HUES6 (cell line): Measurements from ENCODE around the gene GMNN.
"Not testable (repeated sequence)": the region's sequence is repeated elsewhere in the genome, so short reads cannot be mapped to it uniquely, and the experiment has no call there.

Experiments used
- H3K27ac ChIP-seq: 2 replicates; pipeline ENCODE4 v1.7.0; 2013; ENCODE audit warnings: low read depth, mild to moderate bottlenecking, low read length, inconsistent platforms
- H3K27me3 ChIP-seq: 2 replicates; pipeline ENCODE4 v1.6.1; 2013; ENCODE audit warnings: low read length; ENCODE audit not compliant: control insufficient read depth, insufficient read depth
- H3K36me3 ChIP-seq: 2 replicates; pipeline ENCODE4 v1.6.1; 2013; ENCODE audit warnings: low read length; ENCODE audit not compliant: control insufficient read depth, insufficient read depth
- H3K4me1 ChIP-seq: 2 replicates; pipeline ENCODE4 v1.6.1; 2013; ENCODE audit warnings: low read length; ENCODE audit not compliant: control insufficient read depth, insufficient read depth
- H3K4me3 ChIP-seq: 2 replicates; pipeline ENCODE4 v1.5.1; 2013; ENCODE audit warnings: low read depth, low read length
- H3K9ac ChIP-seq: one replicate; pipeline ENCODE4 v1.6.1; 2013; ENCODE audit warnings: mild to moderate bottlenecking, low read length
- H3K9me3 ChIP-seq: 2 replicates; pipeline ENCODE4 v1.6.1; 2013; ENCODE audit warnings: low read depth, low read length; ENCODE audit not compliant: control insufficient read depth, insufficient read depth

The GMNN gene

GRCh38 chr6:24749297-24749696 lies 25.4 kb upstream of the GMNN start:
- H3K27me3 ChIP-seq, result no peaks in the 10 kb centered on the region
- peaks cover 3% of the 10 kb centered on the region; the same call in 1 of the 2 replicates for H3K9me3 ChIP-seq
- H3K4me1 ChIP-seq, result no peaks in the 10 kb centered on the region
- no peak overlapping the region for H3K9ac ChIP-seq
- H3K36me3 ChIP-seq, result no peaks in the 10 kb centered on the region
- no peak overlapping the region for H3K4me3 ChIP-seq
- no peak overlapping the region for H3K27ac ChIP-seq

GRCh38 chr6:24750878-24751277 lies 23.9 kb upstream of the GMNN start:
- H3K27me3 ChIP-seq, H3K36me3 ChIP-seq, H3K27ac ChIP-seq, H3K9me3 ChIP-seq, H3K4me3 ChIP-seq, H3K9ac ChIP-seq, H3K4me1 ChIP-seq: not testable (repeated sequence)

- Histone ChIP-seq H3K27me3 (no peaks in the 10 kb centered on the region), H3K4me3 (no peak overlapping the region)
Observed at GRCh38 chr6:24752503-24752902, 22.2 kb upstream of the GMNN start.

GRCh38 chr6:24752917-24753492 lies 21.7 kb upstream of the GMNN start:
- Histone ChIP-seq H3K9me3 (peaks cover 9% of the 10 kb centered on the region; the same call in 1 of the 2 replicates), H3K4me1 (no peaks in the 10 kb centered on the region), H3K4me3 (no peak overlapping the region), H3K27me3 (no peaks in the 10 kb centered on the region), H3K36me3 (no peaks in the 10 kb centered on the region), H3K9ac (no peak overlapping the region), H3K27ac (no peak overlapping the region)

More at GRCh38 chr6:24752503-24752902, 22.2 kb upstream of the GMNN start:
- Histone ChIP-seq H3K9ac (no peak overlapping the region), H3K4me1 (no peaks in the 10 kb centered on the region), H3K9me3 (peaks cover 9% of the 10 kb centered on the region; the same call in 1 of the 2 replicates), H3K27ac (no peak overlapping the region), H3K36me3 (no peaks in the 10 kb centered on the region)

- Histone ChIP-seq H3K4me1 (no peaks in the 10 kb centered on the region), H3K9me3 (peaks cover 9% of the 10 kb centered on the region; the same call in 1 of the 2 replicates), H3K4me3 (no peak overlapping the region), H3K27ac (no peak overlapping the region), H3K9ac (no peak overlapping the region), H3K36me3 (no peaks in the 10 kb centered on the region), H3K27me3 (no peaks in the 10 kb centered on the region)
Observed at GRCh38 chr6:24753545-24753944, 21.2 kb upstream of the GMNN start.

- not testable (repeated sequence) for H3K9me3 ChIP-seq, H3K27me3 ChIP-seq, H3K36me3 ChIP-seq, H3K4me1 ChIP-seq, H3K27ac ChIP-seq, H3K9ac ChIP-seq, H3K4me3 ChIP-seq
Observed at GRCh38 chr6:24754378-24754777, 20.4 kb upstream of the GMNN start.

- Histone ChIP-seq H3K4me3 (no peak overlapping the region), H3K9me3 (peaks cover 9% of the 10 kb centered on the region; the same call in 1 of the 2 replicates), H3K4me1 (no peaks in the 10 kb centered on the region), H3K27me3 (no peaks in the 10 kb centered on the region), H3K36me3 (no peaks in the 10 kb centered on the region), H3K27ac (no peak overlapping the region), H3K9ac (no peak overlapping the region)
Observed at GRCh38 chr6:24755279-24755678, 19.5 kb upstream of the GMNN start.

- peaks cover 9% of the 10 kb centered on the region; the same call in 1 of the 2 replicates for H3K9me3 ChIP-seq
- H3K36me3 ChIP-seq, result no peaks in the 10 kb centered on the region
Observed at GRCh38 chr6:24757611-24758010, 17.1 kb upstream of the GMNN start.

GRCh38 chr6:24759718-24760117 lies 15.0 kb upstream of the GMNN start:
- no peak overlapping the region for H3K4me3 ChIP-seq
- no peaks in the 10 kb centered on the region for H3K36me3 ChIP-seq
- H3K27ac ChIP-seq, result no peak overlapping the region
- 0 out of 2 replicates have a peak, but pooled peaks cover 4% of the 10 kb centered on the region for H3K9me3 ChIP-seq
- peaks cover 6% of the 10 kb centered on the region; the same call in 1 of the 2 replicates for H3K4me1 ChIP-seq
- H3K27me3 ChIP-seq, result no peaks in the 10 kb centered on the region
- H3K9ac ChIP-seq, result no peak overlapping the region

More at GRCh38 chr6:24757611-24758010, 17.1 kb upstream of the GMNN start:
- Histone ChIP-seq H3K4me1 (peaks cover 6% of the 10 kb centered on the region; the same call in 1 of the 2 replicates), H3K4me3 (no peak overlapping the region), H3K9ac (no peak overlapping the region), H3K27ac (no peak overlapping the region), H3K27me3 (no peaks in the 10 kb centered on the region)

GRCh38 chr6:24760210-24760609 lies 14.5 kb upstream of the GMNN start:
- Histone ChIP-seq H3K36me3 (no peaks in the 10 kb centered on the region), H3K9ac (no peak overlapping the region)

GRCh38 chr6:24761193-24761835 lies 13.4 kb upstream of the GMNN start:
- H3K27me3 ChIP-seq, result no peaks in the 10 kb centered on the region
- H3K4me1 ChIP-seq, result peaks cover 6% of the 10 kb centered on the region; the same call in 1 of the 2 replicates
- no peak overlapping the region for H3K27ac ChIP-seq
- H3K4me3 ChIP-seq, result no peak overlapping the region
- no peaks in the 10 kb centered on the region for H3K9me3 ChIP-seq
- H3K36me3 ChIP-seq, result no peaks in the 10 kb centered on the region
- H3K9ac ChIP-seq, result no peak overlapping the region

More at GRCh38 chr6:24760210-24760609, 14.5 kb upstream of the GMNN start:
- Histone ChIP-seq H3K9me3 (0 out of 2 replicates have a peak, but pooled peaks cover 1% of the 10 kb centered on the region), H3K27ac (no peak overlapping the region), H3K4me1 (peaks cover 6% of the 10 kb centered on the region; the same call in 1 of the 2 replicates), H3K4me3 (no peak overlapping the region), H3K27me3 (no peaks in the 10 kb centered on the region)
